ENCODE data around the gene MSN.

The MSN gene

DNA sequence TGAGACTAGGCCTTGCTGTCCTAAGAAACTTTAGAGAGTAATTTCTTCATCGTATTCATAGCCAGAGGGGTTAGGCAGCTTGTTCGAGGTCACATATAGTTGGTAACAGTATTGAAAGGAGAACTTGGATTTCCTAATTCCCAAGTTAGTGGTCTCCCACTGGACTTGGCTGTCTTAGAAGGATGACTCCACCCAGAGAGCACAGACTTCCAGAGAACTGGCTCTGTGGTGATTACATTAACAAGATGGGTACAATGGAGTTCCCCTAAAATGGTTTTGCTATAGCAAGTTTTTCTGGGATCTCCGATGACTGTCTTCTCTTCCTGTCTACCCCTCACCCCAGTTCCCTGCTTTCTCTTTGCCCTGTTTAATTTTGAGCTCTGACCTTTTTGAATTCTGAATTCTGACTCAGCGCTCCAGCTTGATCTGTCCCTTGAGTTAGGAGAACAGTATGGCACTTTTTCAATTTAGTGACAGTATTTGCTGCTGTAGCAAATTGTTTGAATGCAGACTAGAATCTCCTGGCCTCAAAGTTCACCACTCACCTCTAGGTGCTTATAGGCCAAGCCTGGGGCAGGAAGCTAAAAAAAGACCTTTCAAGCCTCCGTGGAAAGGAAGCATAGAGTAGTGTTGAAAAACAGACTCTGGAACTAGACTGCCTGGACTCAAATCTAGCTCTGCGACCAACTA is 6.9 kb downstream of the MSN start:
- no peaks in the 10 kb centered on the region for H3K4me1 ChIP-seq (ENCODE audit: control insufficient read depth, low read depth, low read length)
- peaks cover 4% of the 10 kb centered on the region for H3K9me3 ChIP-seq (ENCODE audit: control insufficient read depth, low read depth, low read length)
- H3K27me3 ChIP-seq (ENCODE audit: control insufficient read depth, insufficient read depth, low read length) = no peaks in the 10 kb centered on the region
- no peak overlapping the region for H3K4me3 ChIP-seq (ENCODE audit: low read length)
- H3K27ac ChIP-seq (ENCODE audit: low read length) = no peak overlapping the region
- H3K9ac ChIP-seq (ENCODE audit: low read length) = no peak overlapping the region
- H3K36me3 ChIP-seq (ENCODE audit: control insufficient read depth, low read depth, low read length) = no peaks in the 10 kb centered on the region

DNA sequence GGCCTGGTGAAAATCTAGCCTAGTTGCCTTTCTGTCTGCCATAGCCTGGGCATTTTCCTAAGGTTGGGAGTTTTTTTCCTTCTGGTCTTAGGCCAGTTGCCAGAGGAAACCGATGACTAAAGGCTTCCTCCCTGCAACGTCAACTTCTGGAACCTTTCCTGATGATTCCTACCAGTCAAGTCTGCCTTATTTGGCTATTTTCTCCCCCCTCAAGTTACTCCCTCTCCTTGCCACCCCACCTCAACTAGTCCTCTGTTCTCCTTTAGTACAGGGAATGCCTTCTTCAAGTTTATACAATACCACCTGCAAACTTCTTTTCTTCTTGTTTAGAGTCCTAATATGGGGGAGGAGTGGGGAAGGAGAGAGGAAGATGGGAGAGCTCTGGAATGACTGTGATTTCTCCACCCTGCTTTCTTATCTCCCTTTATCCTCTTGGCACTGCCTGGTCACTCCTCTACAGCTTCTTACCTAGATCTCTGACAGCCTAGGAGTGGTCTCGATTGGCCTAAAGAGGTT is 10.6 kb downstream of the MSN start:
- Histone ChIP-seq H3K27me3 (ENCODE audit: control insufficient read depth, insufficient read depth, low read length) (no peaks in the 10 kb centered on the region), H3K27ac (ENCODE audit: low read length) (no peak overlapping the region), H3K4me3 (ENCODE audit: low read length) (no peak overlapping the region), H3K4me1 (ENCODE audit: control insufficient read depth, low read depth, low read length) (no peaks in the 10 kb centered on the region), H3K9me3 (ENCODE audit: control insufficient read depth, low read depth, low read length) (peaks cover 8% of the 10 kb centered on the region), H3K9ac (ENCODE audit: low read length) (no peak overlapping the region), H3K36me3 (ENCODE audit: control insufficient read depth, low read depth, low read length) (no peaks in the 10 kb centered on the region)

DNA sequence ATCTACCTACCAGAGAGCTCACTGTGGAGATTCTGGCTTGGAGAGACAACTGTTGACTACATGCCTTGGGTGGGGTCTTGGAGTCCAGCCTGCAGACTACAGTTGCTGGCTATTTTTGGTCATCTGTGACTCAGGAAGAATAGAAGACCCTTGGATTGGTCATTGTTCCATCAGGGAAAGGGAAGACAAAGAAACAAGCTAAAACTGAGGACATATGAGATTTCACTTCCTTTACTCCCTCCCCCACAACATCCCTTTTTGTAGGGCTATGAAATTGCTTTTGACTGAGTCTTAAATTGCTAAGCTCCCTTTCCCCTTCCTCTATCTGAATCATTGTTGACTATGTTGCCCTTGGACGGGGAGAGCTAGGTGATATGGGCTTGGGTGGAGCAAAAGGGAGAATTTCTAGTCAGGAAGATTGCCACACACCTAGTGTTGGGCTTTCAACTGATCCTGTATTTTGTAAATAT is 11.7 kb downstream of the MSN start:
- H3K4me1 ChIP-seq (ENCODE audit: control insufficient read depth, low read depth, low read length) = no peaks in the 10 kb centered on the region
- no peak overlapping the region for H3K9ac ChIP-seq (ENCODE audit: low read length)
- H3K27ac ChIP-seq (ENCODE audit: low read length) = no peak overlapping the region
- no peaks in the 10 kb centered on the region for H3K27me3 ChIP-seq (ENCODE audit: control insufficient read depth, insufficient read depth, low read length)
- H3K36me3 ChIP-seq (ENCODE audit: control insufficient read depth, low read depth, low read length) = no peaks in the 10 kb centered on the region
- peaks cover 8% of the 10 kb centered on the region for H3K9me3 ChIP-seq (ENCODE audit: control insufficient read depth, low read depth, low read length)
- no peak overlapping the region for H3K4me3 ChIP-seq (ENCODE audit: low read length)

DNA sequence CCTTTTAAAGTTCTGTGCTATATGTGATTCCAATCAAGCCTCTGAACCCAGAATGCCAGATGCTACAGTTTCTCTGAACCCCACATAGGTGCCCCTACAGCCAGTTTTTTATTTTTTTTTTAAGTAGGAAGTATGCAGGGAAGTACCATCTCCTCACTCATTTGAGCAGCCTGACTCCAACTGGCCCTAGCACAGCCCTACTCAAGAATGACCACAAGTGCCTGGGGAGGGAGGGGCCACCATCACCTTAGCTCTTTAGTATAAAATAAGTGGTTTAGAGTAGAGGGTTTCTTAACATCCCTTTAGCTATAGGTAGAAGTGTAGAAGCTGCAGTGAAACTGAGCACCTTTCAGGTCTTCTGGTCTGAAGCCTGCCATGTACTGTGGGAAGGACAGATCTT is 14.4 kb downstream of the MSN start:
- H3K4me1 ChIP-seq (ENCODE audit: control insufficient read depth, low read depth, low read length) = no peaks in the 10 kb centered on the region
- H3K9ac ChIP-seq (ENCODE audit: low read length) = no peak overlapping the region
- no peaks in the 10 kb centered on the region for H3K36me3 ChIP-seq (ENCODE audit: control insufficient read depth, low read depth, low read length)
- no peak overlapping the region for H3K4me3 ChIP-seq (ENCODE audit: low read length)
- peaks cover 4% of the 10 kb centered on the region for H3K9me3 ChIP-seq (ENCODE audit: control insufficient read depth, low read depth, low read length)
- no peaks in the 10 kb centered on the region for H3K27me3 ChIP-seq (ENCODE audit: control insufficient read depth, insufficient read depth, low read length)
- no peak overlapping the region for H3K27ac ChIP-seq (ENCODE audit: low read length)

DNA sequence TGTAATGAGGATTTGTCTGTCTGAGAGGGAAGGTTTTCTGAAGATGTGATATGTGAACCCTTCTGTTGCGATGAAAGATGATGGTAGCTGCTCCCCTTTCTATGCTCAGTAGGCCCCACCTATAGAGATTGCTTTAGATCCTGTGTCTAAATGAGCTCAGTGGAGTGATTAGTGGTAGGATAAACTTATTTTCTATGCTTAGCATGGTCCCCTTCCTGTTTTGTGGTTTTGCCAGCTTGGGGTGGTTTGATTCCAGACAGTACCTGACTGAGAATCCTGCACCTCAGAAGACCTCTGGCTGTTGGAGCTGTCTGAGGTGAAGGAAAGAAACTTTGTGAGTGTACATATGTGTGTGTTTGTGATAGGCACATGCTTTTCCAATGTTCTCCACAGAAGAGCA is 17.7 kb downstream of the MSN start:
- no peak overlapping the region for H3K4me3 ChIP-seq (ENCODE audit: low read length)
- H3K9me3 ChIP-seq (ENCODE audit: control insufficient read depth, low read depth, low read length) = peaks cover 4% of the 10 kb centered on the region
- H3K4me1 ChIP-seq (ENCODE audit: control insufficient read depth, low read depth, low read length) = no peaks in the 10 kb centered on the region
- H3K36me3 ChIP-seq (ENCODE audit: control insufficient read depth, low read depth, low read length) = no peaks in the 10 kb centered on the region
- H3K27ac ChIP-seq (ENCODE audit: low read length) = no peak overlapping the region
- H3K27me3 ChIP-seq (ENCODE audit: control insufficient read depth, insufficient read depth, low read length) = no peaks in the 10 kb centered on the region
- H3K9ac ChIP-seq (ENCODE audit: low read length) = no peak overlapping the region

DNA sequence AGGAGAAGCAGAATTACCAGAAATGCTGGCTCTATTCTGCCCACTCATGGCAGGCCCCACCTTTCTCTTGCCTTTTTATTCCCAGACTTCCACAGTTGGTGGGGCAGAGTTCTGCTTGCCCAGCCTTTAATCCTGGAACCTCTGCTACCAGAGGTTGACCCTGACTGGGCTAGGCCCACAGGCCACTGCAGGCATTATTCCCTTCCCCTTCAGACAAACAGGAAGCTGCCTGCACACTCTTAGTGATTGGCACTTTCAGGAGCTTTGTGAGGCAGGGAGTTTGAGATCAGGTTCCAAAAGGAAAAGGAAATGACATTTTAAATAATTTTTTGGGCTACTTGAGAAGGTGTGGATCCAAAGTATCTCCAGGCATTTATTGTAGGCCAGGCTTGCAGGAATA is 18.8 kb downstream of the MSN start:
- H3K27me3 ChIP-seq (ENCODE audit: control insufficient read depth, insufficient read depth, low read length) = no peaks in the 10 kb centered on the region
- H3K27ac ChIP-seq (ENCODE audit: low read length) = no peak overlapping the region
- H3K9me3 ChIP-seq (ENCODE audit: control insufficient read depth, low read depth, low read length) = peaks cover 7% of the 10 kb centered on the region
- no peak overlapping the region for H3K4me3 ChIP-seq (ENCODE audit: low read length)
- H3K4me1 ChIP-seq (ENCODE audit: control insufficient read depth, low read depth, low read length) = no peaks in the 10 kb centered on the region
- no peaks in the 10 kb centered on the region for H3K36me3 ChIP-seq (ENCODE audit: control insufficient read depth, low read depth, low read length)
- no peak overlapping the region for H3K9ac ChIP-seq (ENCODE audit: low read length)

DNA sequence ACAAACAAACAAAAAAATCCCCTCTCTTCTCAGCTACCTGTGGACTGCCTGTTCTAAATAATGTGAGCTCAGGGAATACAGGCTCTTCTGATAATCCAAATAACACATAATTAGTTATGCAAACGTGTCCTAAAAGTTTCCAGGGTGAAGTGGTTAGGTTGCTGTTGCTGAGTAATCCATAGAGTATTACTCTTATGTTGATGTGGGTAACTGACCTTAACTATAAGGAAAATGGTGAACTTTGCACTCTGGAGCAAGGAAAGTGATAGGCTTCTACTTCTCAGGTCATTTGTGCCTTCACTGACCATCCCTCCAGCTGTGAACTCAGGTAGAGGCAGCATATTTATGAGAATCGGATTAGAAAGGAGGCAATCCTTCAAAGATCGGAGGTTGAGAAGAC is 19.9 kb downstream of the MSN start:
- no peaks in the 10 kb centered on the region for H3K4me1 ChIP-seq (ENCODE audit: control insufficient read depth, low read depth, low read length)
- H3K27ac ChIP-seq (ENCODE audit: low read length) = no peak overlapping the region
- H3K9me3 ChIP-seq (ENCODE audit: control insufficient read depth, low read depth, low read length) = peaks cover 3% of the 10 kb centered on the region
- H3K27me3 ChIP-seq (ENCODE audit: control insufficient read depth, insufficient read depth, low read length) = no peaks in the 10 kb centered on the region
- H3K36me3 ChIP-seq (ENCODE audit: control insufficient read depth, low read depth, low read length) = no peaks in the 10 kb centered on the region
- no peak overlapping the region for H3K4me3 ChIP-seq (ENCODE audit: low read length)
- H3K9ac ChIP-seq (ENCODE audit: low read length) = no peak overlapping the region

DNA sequence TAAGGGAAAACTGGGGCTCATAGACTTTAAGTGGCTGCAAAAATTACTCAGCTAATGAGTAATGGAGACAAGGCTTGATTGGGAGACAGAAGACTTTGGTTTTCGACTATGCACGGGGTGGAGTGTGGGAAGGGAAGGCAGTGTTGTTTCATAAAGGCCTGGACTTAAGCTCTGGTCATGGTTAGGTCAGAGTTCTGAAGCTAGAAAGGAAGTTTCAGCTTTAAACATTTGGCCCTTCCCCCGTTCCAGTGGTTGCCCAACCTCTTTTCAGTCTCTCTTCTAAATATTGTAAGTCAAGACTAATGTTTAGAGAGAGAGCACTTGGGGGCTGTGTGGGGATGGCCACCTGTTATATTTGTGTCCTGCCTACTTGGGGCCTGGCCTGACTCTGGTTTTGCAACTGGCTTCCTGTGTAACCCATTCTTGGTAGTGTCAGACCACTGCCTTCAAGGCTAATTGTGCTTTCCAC is 21.0 kb downstream of the MSN start:
- Histone ChIP-seq H3K9me3 (ENCODE audit: control insufficient read depth, low read depth, low read length) (peaks cover 3% of the 10 kb centered on the region), H3K27me3 (ENCODE audit: control insufficient read depth, insufficient read depth, low read length) (no peaks in the 10 kb centered on the region), H3K36me3 (ENCODE audit: control insufficient read depth, low read depth, low read length) (no peaks in the 10 kb centered on the region), H3K4me1 (ENCODE audit: control insufficient read depth, low read depth, low read length) (no peaks in the 10 kb centered on the region), H3K9ac (ENCODE audit: low read length) (no peak overlapping the region), H3K27ac (ENCODE audit: low read length) (no peak overlapping the region), H3K4me3 (ENCODE audit: low read length) (no peak overlapping the region)

DNA sequence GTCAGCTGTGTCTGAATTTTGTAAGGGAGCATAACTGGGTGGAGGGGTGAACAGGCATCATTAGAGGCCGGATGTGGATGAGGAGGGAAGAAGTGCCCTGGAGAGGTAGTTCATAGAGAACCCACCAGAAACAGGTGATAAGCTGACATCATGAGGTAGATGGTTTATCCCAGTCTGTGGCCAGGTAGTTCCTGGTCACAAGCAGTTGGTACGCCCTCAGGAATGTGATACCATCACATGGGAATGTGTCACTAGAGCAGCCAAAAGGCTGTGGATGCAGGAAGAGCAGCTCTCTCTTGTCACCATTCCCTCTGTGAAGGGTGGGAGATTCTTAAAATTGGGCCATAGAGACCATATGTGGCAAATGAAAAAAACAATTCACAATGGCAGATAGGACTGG is 21.9 kb downstream of the MSN start:
- H3K36me3 ChIP-seq (ENCODE audit: control insufficient read depth, low read depth, low read length) = no peaks in the 10 kb centered on the region
- no peak overlapping the region for H3K4me3 ChIP-seq (ENCODE audit: low read length)
- H3K27me3 ChIP-seq (ENCODE audit: control insufficient read depth, insufficient read depth, low read length) = no peaks in the 10 kb centered on the region
- H3K4me1 ChIP-seq (ENCODE audit: control insufficient read depth, low read depth, low read length) = no peaks in the 10 kb centered on the region
- no peak overlapping the region for H3K27ac ChIP-seq (ENCODE audit: low read length)
- H3K9ac ChIP-seq (ENCODE audit: low read length) = no peak overlapping the region
- peaks cover 3% of the 10 kb centered on the region for H3K9me3 ChIP-seq (ENCODE audit: control insufficient read depth, low read depth, low read length)

DNA sequence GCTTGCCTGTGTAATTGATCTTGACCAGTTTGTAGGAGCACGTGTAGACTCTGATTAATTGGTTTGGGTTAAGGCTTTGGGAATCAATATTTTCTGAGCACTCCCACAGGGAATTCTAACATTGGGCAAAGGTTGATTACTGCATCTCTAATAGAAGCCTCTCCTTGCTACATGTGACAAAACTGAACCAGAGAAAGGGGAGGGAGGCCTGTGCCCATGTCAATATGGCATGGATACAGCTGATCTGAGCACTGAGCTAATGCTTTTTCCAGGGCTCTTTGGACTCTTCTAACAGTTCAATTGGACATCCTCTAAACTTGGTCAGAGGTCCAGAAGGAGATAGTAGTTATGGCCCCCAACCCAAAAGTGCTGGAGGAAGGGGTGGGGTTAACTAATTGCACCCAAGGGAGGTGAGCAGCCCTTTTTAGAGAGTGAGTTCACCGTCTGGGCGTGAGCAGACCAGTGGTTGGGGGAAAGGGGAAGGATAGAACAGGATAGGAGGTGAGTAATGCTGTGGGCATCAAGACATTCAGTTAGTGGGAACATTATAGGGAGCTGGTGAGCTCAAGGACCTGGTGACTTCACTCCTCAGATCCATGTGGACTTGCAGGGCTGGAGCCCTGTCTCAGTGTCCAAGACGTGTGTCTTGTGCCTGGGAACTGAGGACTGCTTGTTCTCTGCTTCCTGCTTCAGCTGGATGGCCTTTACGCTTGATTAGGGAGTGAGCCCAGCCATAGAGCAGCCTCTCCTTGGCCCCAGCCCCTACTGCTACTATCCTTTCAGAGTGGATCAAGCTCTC is 22.8 kb downstream of the MSN start:
- Histone ChIP-seq H3K9ac (ENCODE audit: low read length) (no peak overlapping the region), H3K27me3 (ENCODE audit: control insufficient read depth, insufficient read depth, low read length) (no peaks in the 10 kb centered on the region), H3K27ac (ENCODE audit: low read length) (no peak overlapping the region), H3K4me3 (ENCODE audit: low read length) (no peak overlapping the region), H3K9me3 (ENCODE audit: control insufficient read depth, low read depth, low read length) (peaks cover 3% of the 10 kb centered on the region), H3K36me3 (ENCODE audit: control insufficient read depth, low read depth, low read length) (no peaks in the 10 kb centered on the region), H3K4me1 (ENCODE audit: control insufficient read depth, low read depth, low read length) (no peaks in the 10 kb centered on the region)

DNA sequence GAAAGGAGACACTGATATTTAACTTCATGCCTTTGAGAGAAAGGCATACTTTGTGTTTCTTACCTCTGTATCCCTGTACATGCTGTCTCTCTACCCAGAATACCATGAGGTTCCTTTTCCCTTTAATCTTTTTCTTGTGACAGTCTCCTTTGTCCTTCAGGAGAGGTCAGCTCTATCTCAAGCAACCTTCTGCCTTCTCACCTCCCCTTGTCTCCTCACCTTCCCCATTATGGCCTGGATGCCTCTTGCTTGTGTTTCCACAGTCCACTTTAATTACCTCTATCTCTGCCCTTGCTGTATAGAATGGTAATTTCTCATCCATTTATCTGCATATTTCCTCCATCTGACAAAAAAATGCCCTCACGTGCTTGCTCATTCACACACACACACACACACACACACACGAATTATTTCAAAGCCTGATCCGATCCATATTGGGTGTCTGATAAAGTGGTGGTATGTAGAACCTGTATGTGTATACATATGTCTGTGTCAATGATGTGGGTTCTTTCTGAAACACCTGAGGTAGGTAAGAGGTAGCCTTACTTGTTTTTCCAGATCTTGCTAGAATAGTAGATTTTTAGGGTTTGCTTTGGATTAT is 28.5 kb downstream of the MSN start:
- Histone ChIP-seq H3K27me3 (ENCODE audit: control insufficient read depth, insufficient read depth, low read length) (no peaks in the 10 kb centered on the region), H3K4me1 (ENCODE audit: control insufficient read depth, low read depth, low read length) (peaks cover 10% of the 10 kb centered on the region), H3K9ac (ENCODE audit: low read length) (no peak overlapping the region), H3K36me3 (ENCODE audit: control insufficient read depth, low read depth, low read length) (no peaks in the 10 kb centered on the region), H3K9me3 (ENCODE audit: control insufficient read depth, low read depth, low read length) (peaks cover 9% of the 10 kb centered on the region), H3K27ac (ENCODE audit: low read length) (no peak overlapping the region), H3K4me3 (ENCODE audit: low read length) (no peak overlapping the region)

Data from iPS-18a (cell line).